MM.1S (cell line): ENCODE measurements around the gene SIL1.

Source experiments
- EZH2 ChIP-seq: fragments of 300-600 bp; sonication (generic); optimal IDR thresholded peaks from 2 replicates; pipeline ENCODE3; 2017; ENCODE audit warnings: low read depth, mild to moderate bottlenecking, antibody characterized with exemption, low read length, mixed read lengths
- TF ChIP-seq, protein P1 (sequence below): fragments of 300-600 bp; sonication (generic); IDR thresholded peaks from 2 replicates; pipeline ENCODE4 v1.5.1; 2016; ENCODE audit warnings: antibody characterized with exemption, low read length, mixed read lengths

DNA sequence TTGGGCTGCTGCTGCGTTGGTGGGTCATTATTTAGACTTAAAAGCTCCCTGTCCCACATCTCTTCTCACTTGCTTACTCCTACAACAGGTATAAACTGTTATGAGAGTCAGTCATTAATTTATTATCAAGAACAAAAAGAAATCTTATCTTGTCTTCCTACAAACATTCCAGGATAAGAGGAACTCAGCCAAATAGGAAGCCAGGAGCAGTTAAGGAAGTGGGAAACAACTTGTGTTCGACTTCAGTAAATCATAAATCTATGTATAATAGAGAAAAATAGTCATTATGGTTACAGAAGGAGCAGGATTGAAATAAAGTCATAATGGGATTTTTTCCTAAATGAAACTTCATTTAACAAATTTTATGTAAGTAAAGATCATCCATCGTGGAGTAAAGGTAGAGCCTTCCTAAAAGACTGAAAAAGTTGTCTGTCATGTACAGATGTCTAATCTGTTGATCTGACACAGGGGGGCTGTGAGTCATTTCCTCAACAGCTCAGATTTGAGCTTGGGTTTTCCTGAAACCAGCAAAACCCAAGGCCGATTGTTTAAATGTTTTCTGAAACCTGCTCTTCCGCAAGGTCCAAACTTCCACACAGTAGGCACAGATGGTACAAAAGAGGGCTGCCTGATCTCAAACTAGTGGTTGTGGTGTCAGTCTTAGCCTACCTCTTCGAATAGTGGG is 297.7 kb downstream of the SIL1 start:
- TF ChIP-seq EZH2 = no peak
- TF ChIP-seq, protein P1, sequence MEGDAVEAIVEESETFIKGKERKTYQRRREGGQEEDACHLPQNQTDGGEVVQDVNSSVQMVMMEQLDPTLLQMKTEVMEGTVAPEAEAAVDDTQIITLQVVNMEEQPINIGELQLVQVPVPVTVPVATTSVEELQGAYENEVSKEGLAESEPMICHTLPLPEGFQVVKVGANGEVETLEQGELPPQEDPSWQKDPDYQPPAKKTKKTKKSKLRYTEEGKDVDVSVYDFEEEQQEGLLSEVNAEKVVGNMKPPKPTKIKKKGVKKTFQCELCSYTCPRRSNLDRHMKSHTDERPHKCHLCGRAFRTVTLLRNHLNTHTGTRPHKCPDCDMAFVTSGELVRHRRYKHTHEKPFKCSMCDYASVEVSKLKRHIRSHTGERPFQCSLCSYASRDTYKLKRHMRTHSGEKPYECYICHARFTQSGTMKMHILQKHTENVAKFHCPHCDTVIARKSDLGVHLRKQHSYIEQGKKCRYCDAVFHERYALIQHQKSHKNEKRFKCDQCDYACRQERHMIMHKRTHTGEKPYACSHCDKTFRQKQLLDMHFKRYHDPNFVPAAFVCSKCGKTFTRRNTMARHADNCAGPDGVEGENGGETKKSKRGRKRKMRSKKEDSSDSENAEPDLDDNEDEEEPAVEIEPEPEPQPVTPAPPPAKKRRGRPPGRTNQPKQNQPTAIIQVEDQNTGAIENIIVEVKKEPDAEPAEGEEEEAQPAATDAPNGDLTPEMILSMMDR = no peak
